Memory B cell (primary cell): Measurements from ENCODE around the gene CDH7.

ENCODE experiments used
- ATAC-seq: fragments of 150-1000 bp; cut with Tn5 transposase; 2 replicates; pipeline ENCODE4 v1.10.0; 2021; ENCODE audit warnings: low read depth, mild to moderate bottlenecking, moderate library complexity
- DNase-seq, 2 donors: peaks; one replicate each; pipeline ENCODE4 v3.0.0; 2022; ENCODE audit warnings: low spot score in 2 of 2
- H3K27ac Mint-ChIP-seq: one replicate; pipeline ENCODE4 v1.8.0; 2022; ENCODE audit warnings: mild to moderate bottlenecking, moderate library complexity, mixed read lengths
- H3K27me3 Mint-ChIP-seq: one replicate; pipeline ENCODE4 v1.8.0; 2022; ENCODE audit warnings: mixed read lengths
- H3K36me3 Mint-ChIP-seq: one replicate; pipeline ENCODE4 v1.8.0; 2022; ENCODE audit warnings: mild to moderate bottlenecking, mixed read lengths
- H3K4me1 Mint-ChIP-seq: one replicate; pipeline ENCODE4 v1.8.0; 2022; ENCODE audit warnings: mixed read lengths
- H3K4me3 Mint-ChIP-seq: one replicate; pipeline ENCODE4 v1.8.0; 2022; ENCODE audit warnings: mild to moderate bottlenecking, moderate library complexity, mixed read lengths
- H3K9me3 Mint-ChIP-seq: one replicate; pipeline ENCODE4 v1.8.0; 2022; ENCODE audit warnings: mixed read lengths

CDH7 gene, protein sequence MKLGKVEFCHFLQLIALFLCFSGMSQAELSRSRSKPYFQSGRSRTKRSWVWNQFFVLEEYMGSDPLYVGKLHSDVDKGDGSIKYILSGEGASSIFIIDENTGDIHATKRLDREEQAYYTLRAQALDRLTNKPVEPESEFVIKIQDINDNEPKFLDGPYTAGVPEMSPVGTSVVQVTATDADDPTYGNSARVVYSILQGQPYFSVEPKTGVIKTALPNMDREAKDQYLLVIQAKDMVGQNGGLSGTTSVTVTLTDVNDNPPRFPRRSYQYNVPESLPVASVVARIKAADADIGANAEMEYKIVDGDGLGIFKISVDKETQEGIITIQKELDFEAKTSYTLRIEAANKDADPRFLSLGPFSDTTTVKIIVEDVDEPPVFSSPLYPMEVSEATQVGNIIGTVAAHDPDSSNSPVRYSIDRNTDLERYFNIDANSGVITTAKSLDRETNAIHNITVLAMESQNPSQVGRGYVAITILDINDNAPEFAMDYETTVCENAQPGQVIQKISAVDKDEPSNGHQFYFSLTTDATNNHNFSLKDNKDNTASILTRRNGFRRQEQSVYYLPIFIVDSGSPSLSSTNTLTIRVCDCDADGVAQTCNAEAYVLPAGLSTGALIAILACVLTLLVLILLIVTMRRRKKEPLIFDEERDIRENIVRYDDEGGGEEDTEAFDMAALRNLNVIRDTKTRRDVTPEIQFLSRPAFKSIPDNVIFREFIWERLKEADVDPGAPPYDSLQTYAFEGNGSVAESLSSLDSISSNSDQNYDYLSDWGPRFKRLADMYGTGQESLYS

DNA sequence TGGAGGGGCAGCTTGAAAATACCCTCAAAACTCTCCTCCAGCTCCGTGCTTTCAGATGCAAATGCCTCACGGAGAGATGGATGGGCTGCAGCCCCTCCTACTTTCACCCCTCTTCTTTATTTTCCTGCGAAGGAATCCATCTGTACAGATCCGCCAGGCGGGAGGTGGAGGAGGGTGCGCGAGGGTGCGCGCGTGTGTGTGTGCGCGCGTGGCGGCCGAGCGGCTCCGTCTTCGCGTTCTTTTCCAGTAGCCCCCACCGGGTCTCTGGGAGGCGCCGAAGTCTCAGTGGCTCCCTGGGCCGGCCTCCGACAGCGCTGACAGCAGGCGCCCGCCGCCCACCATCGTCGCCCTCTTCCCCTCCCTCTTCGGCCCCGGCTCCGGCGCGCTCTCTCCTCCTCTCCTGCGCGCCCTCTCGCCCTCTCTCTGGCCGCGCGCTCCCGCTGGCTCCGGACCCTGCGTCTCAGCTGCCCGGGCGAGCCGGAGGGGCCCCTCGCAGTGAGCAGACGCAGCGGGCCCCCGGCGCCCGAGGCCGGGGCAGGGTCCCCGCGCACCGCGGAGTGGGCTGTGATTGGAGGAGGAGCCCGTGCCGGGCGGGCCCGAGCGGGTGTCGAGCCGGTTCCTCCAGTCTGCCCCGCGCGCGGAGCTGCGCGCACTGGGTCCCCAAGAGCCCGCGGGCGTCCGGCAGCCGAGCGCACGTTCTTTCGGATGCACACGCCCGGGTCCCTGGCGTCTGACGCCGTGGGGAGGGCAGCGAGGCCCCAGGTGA, at the start of gene CDH7:
TSS of gene CDH7 (plus strand) at position 624 of the 766 bp plus-strand sequence. CDS start 11,831 bp downstream, outside the sequence.
- ATAC-seq (no peak), DNase-seq (no peak)
- Mint-ChIP-seq H3K9me3 (peaks cover 1% of the 10 kb centered on the region), H3K4me1 (no peaks in the 10 kb centered on the region), H3K27ac (no peak within 1 kb of the TSS), H3K36me3 (no peaks in the 10 kb centered on the region), H3K4me3 (no peak within 1 kb of the TSS), H3K27me3 (peaks cover 4% of the 10 kb centered on the region)

GRCh38 chr18:65704046-65704445, 46.8 kb upstream of the CDH7 start:
- no peaks in the 10 kb centered on the region for H3K36me3 Mint-ChIP-seq
- H3K4me3 Mint-ChIP-seq: no peak overlapping the region
- no peak for DNase-seq
- no peak overlapping the region for H3K27ac Mint-ChIP-seq
- H3K4me1 Mint-ChIP-seq: no peaks in the 10 kb centered on the region
- peaks cover 4% of the 10 kb centered on the region for H3K9me3 Mint-ChIP-seq
- no peaks in the 10 kb centered on the region for H3K27me3 Mint-ChIP-seq
- ATAC-seq: no peak

GRCh38 chr18:65706646-65707045, 44.2 kb upstream of the CDH7 start:
- H3K27ac Mint-ChIP-seq: no peak overlapping the region
- H3K9me3 Mint-ChIP-seq: peaks cover 4% of the 10 kb centered on the region
- no peaks in the 10 kb centered on the region for H3K36me3 Mint-ChIP-seq
- H3K27me3 Mint-ChIP-seq: no peaks in the 10 kb centered on the region
- H3K4me1 Mint-ChIP-seq: no peaks in the 10 kb centered on the region
- DNase-seq: no peak
- ATAC-seq: no peak
- no peak overlapping the region for H3K4me3 Mint-ChIP-seq

- no peak overlapping the region for H3K27ac Mint-ChIP-seq
- no peak overlapping the region for H3K4me3 Mint-ChIP-seq
- DNase-seq: no peak
- no peak for ATAC-seq
- peaks cover 6% of the 10 kb centered on the region for H3K9me3 Mint-ChIP-seq
- H3K36me3 Mint-ChIP-seq: no peaks in the 10 kb centered on the region
- no peaks in the 10 kb centered on the region for H3K4me1 Mint-ChIP-seq
- no peaks in the 10 kb centered on the region for H3K27me3 Mint-ChIP-seq
Measured at GRCh38 chr18:65711493-65711892, 39.3 kb upstream of the CDH7 start.

GRCh38 chr18:65721619-65722018, 29.2 kb upstream of the CDH7 start:
- no peaks in the 10 kb centered on the region for H3K4me1 Mint-ChIP-seq
- DNase-seq (no peak), ATAC-seq (no peak)
- no peaks in the 10 kb centered on the region for H3K27me3 Mint-ChIP-seq
- no peak overlapping the region for H3K4me3 Mint-ChIP-seq
- no peak overlapping the region for H3K27ac Mint-ChIP-seq
- H3K9me3 Mint-ChIP-seq: peaks cover 5% of the 10 kb centered on the region
- no peaks in the 10 kb centered on the region for H3K36me3 Mint-ChIP-seq

GRCh38 chr18:65725251-65726050, 25.4 kb upstream of the CDH7 start:
- no peaks in the 10 kb centered on the region for H3K4me1 Mint-ChIP-seq

GRCh38 chr18:65735155-65735554, 15.7 kb upstream of the CDH7 start:
- Mint-ChIP-seq H3K27ac (no peak overlapping the region), H3K4me3 (no peak overlapping the region), H3K4me1 (no peaks in the 10 kb centered on the region), H3K9me3 (no peaks in the 10 kb centered on the region), H3K27me3 (no peaks in the 10 kb centered on the region), H3K36me3 (no peaks in the 10 kb centered on the region)
- no peak for DNase-seq
- ATAC-seq: no peak

More at GRCh38 chr18:65725251-65726050, 25.4 kb upstream of the CDH7 start:
- H3K27me3 Mint-ChIP-seq: no peaks in the 10 kb centered on the region
- no peaks in the 10 kb centered on the region for H3K36me3 Mint-ChIP-seq
- DNase-seq (no peak), ATAC-seq (no peak)
- H3K27ac Mint-ChIP-seq: no peak overlapping the region
- no peaks in the 10 kb centered on the region for H3K9me3 Mint-ChIP-seq
- no peak overlapping the region for H3K4me3 Mint-ChIP-seq

GRCh38 chr18:65737471-65737955, 13.3 kb upstream of the CDH7 start:
- Mint-ChIP-seq H3K27me3 (no peaks in the 10 kb centered on the region), H3K4me3 (no peak overlapping the region), H3K27ac (no peak overlapping the region), H3K9me3 (no peaks in the 10 kb centered on the region), H3K4me1 (no peaks in the 10 kb centered on the region), H3K36me3 (no peaks in the 10 kb centered on the region)
- DNase-seq (no peak), ATAC-seq (no peak)

GRCh38 chr18:65746936-65747335, 3.9 kb upstream of the CDH7 start:
- H3K27me3 Mint-ChIP-seq: peaks cover 4% of the 10 kb centered on the region
- no peak for ATAC-seq
- no peaks in the 10 kb centered on the region for H3K36me3 Mint-ChIP-seq
- peaks cover 1% of the 10 kb centered on the region for H3K9me3 Mint-ChIP-seq
- no peaks in the 10 kb centered on the region for H3K4me1 Mint-ChIP-seq
- no peak for DNase-seq
- H3K4me3 Mint-ChIP-seq: no peak overlapping the region
- no peak overlapping the region for H3K27ac Mint-ChIP-seq

DNA sequence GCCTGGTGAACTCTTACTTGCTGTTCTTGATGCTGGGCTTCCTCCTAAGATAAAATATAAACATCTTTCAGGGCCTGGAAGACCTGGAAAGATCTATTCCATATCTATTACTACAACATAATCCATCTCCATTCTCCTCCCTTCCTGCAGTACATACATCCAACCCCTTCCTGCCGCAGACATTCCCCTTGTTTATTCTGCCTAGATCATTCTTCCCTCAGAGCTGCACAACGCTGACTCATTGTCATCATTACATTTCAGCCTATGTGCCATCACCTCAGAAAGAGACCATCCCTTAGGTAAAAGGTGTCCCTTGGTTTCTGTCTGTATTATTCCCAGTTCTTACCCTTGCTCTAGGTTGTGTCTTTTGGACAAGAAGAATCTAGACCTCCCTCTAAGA, 2.5 kb upstream of the CDH7 start:
- DNase-seq: no peak
- Mint-ChIP-seq H3K27ac (no peak overlapping the region), H3K27me3 (peaks cover 4% of the 10 kb centered on the region), H3K9me3 (peaks cover 1% of the 10 kb centered on the region), H3K4me1 (no peaks in the 10 kb centered on the region), H3K4me3 (no peak overlapping the region), H3K36me3 (no peaks in the 10 kb centered on the region)
- ATAC-seq: no peak

GRCh38 chr18:65749841-65750240, 971 bp upstream of the CDH7 start:
- Mint-ChIP-seq H3K9me3 (peaks cover 1% of the 10 kb centered on the region), H3K4me3 (no peak overlapping the region), H3K27me3 (peaks cover 4% of the 10 kb centered on the region), H3K4me1 (no peaks in the 10 kb centered on the region), H3K36me3 (no peaks in the 10 kb centered on the region), H3K27ac (no peak overlapping the region)
- DNase-seq (no peak), ATAC-seq (no peak)

DNA sequence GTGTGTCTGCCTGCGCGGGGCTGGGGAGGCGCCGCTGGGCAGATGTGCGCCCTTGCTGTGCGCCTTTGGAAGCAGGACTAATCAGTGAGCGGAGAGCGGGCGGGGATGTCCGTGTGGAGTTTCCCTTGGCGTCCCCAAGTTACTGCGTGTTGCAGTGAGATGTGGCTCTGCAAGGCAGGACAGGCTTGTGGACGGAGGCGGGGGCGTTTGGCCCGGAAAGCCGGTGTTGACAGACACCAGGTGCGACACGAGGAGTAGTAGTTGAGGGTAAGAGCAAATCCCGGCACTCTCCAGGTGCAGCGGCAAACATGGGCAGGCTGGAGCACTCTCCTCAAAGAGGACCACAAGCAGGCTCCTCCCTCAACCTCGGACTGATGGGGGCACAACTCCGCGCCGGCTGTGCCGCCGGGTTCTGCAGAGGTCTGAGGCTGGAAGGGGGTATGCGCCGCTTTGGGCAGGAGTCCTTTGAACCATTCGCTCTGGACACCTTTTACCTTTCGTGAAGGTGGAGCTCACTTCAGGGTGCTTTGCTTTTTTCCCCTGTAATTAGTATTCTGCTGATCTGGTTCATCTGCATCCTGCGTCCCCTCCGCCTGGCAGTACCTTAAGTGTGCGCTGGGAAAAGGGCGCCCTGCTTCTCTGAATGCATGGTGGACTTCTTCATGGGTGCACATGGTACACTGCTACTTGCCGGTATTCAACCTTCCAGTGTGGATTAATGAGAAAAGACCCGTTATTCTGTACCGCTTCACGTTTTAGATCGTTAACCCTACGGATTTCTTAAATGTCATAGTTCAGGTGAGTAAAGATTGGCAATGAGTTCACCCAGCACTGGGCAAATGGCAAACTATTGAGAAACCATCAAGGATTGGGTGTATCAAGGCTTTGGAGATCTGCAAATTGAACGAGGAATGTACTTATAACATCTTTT, 608 bp downstream of the CDH7 start:
- no peaks in the 10 kb centered on the region for H3K36me3 Mint-ChIP-seq
- DNase-seq (no peak), ATAC-seq (no peak)
- H3K27me3 Mint-ChIP-seq: peaks cover 4% of the 10 kb centered on the region
- no peaks in the 10 kb centered on the region for H3K4me1 Mint-ChIP-seq
- H3K4me3 Mint-ChIP-seq: no peak overlapping the region
- H3K9me3 Mint-ChIP-seq: peaks cover 1% of the 10 kb centered on the region
- no peak overlapping the region for H3K27ac Mint-ChIP-seq
